GM21619 (cell line): ENCODE results near the gene SART3.
"Not testable (repeated sequence)": the region's sequence is repeated elsewhere in the genome, so short reads cannot be mapped to it uniquely, and the experiment has no call there.

Experiments used
- ATAC-seq: cut with Tn5 transposase; IDR thresholded peaks from one replicate; pipeline ENCODE4 v1.9.1; 2021; ENCODE audit not compliant: unreplicated experiment

The SART3 gene

GRCh38 chr12:108582509-108582908 is 21.5 kb upstream of the SART3 start:
- ATAC-seq: no peak

- ATAC-seq: no peak
Measured at GRCh38 chr12:108581311-108582227, 20.6 kb upstream of the SART3 start.

- no peak for ATAC-seq
Measured at GRCh38 chr12:108580531-108580930, 19.6 kb upstream of the SART3 start.

GRCh38 chr12:108578813-108579212 is 17.8 kb upstream of the SART3 start:
- ATAC-seq: no peak

- no peak for ATAC-seq
Measured at GRCh38 chr12:108578264-108578663, 17.3 kb upstream of the SART3 start.

GRCh38 chr12:108577458-108577857 is 16.5 kb upstream of the SART3 start:
- no peak for ATAC-seq

- no peak for ATAC-seq
Measured at GRCh38 chr12:108576660-108577234, 15.8 kb upstream of the SART3 start.

GRCh38 chr12:108575199-108575912 is 14.4 kb upstream of the SART3 start:
- ATAC-seq: no peak

GRCh38 chr12:108574276-108574675 is 13.3 kb upstream of the SART3 start:
- ATAC-seq: not testable (repeated sequence)

GRCh38 chr12:108573317-108573716 is 12.3 kb upstream of the SART3 start:
- peak; percentile 27 for ATAC-seq

GRCh38 chr12:108572166-108572790 is 11.3 kb upstream of the SART3 start:
- ATAC-seq: no peak

GRCh38 chr12:108571609-108572165 is 10.7 kb upstream of the SART3 start:
- no peak for ATAC-seq

- no peak for ATAC-seq
Measured at GRCh38 chr12:108570743-108571608, 10.0 kb upstream of the SART3 start.

- ATAC-seq: peak; percentile 68
Measured at GRCh38 chr12:108568338-108569154, 7.6 kb upstream of the SART3 start.

- ATAC-seq: no peak
Measured at GRCh38 chr12:108567406-108568337, 6.7 kb upstream of the SART3 start.

- ATAC-seq: no peak
Measured at GRCh38 chr12:108566452-108566851, 5.5 kb upstream of the SART3 start.

GRCh38 chr12:108565976-108566375 is 5.0 kb upstream of the SART3 start:
- ATAC-seq: no peak

GRCh38 chr12:108565146-108565545 is 4.2 kb upstream of the SART3 start:
- no peak for ATAC-seq
